HEK293 (cell line): ENCODE results near the gene CLMN.

Experiments
- CTCF ChIA-PET: fragments of 350-600 bp; formaldehyde crosslinking; extraction: SDS; loops from one replicate; lab custom pipeline; 2021; ENCODE audit warnings: antibody characterized with exemption; lab: Yijun Ruan, JAX
- POLR2A ChIA-PET: fragments of 300-600 bp; formaldehyde crosslinking; extraction: SDS; loops from one replicate; lab custom pipeline; 2020; ENCODE audit warnings: antibody characterized with exemption, inconsistent platforms; lab: Yijun Ruan, JAX
- H3K27ac ChIP-seq: fragments of 200-500 bp; sonication (Bioruptor generic); 2 replicates; pipeline ENCODE4 v1.5.1; 2014; ENCODE audit warnings: low read depth, low read length, control low read depth, inconsistent platforms; ENCODE audit errors: extremely low read depth
- H3K36me3 ChIP-seq, 2 experiments: fragments of 200-500 bp in 1 of 2; sonication (Bioruptor generic) in 1 of 2; 1 replicate in 1 of 2; 2 replicates in 1 of 2; pipeline ENCODE4 v1.5.1; 2014 to 2017; ENCODE audit warnings: inconsistent platforms in 2 of 2, low read length in 2 of 2; ENCODE audit not compliant: control insufficient read depth in 2 of 2, insufficient read depth in 1 of 2
- H3K4me1 ChIP-seq: fragments of 200-500 bp; sonication (Bioruptor generic); 2 replicates; pipeline ENCODE4 v1.5.1; 2014; ENCODE audit warnings: mild to moderate bottlenecking, low read length, inconsistent platforms; ENCODE audit not compliant: control insufficient read depth, insufficient read depth
- H3K4me3 ChIP-seq: 2 replicates; pipeline ENCODE4 v1.5.1; 2011; ENCODE audit warnings: low read depth, mild to moderate bottlenecking, control low read depth, low read length, moderate library complexity
- H3K9me3 ChIP-seq: fragments of 200-500 bp; sonication (Bioruptor generic); 2 replicates; pipeline ENCODE4 v1.5.1; 2014; ENCODE audit warnings: low read depth, low read length, inconsistent platforms; ENCODE audit not compliant: control insufficient read depth, insufficient read depth
- FEZF1 ChIP-seq: fragments of 450-650 bp; formaldehyde crosslinking; IDR thresholded peaks from 2 replicates; pipeline ENCODE4 v1.5.1; 2016; ENCODE audit warnings: missing biosample characterization, missing genetic modification characterization
- GFI1B ChIP-seq: fragments of 450-650 bp; formaldehyde crosslinking; IDR thresholded peaks from 2 replicates; pipeline ENCODE4 v1.5.1; 2016; ENCODE audit warnings: missing biosample characterization, missing genetic modification characterization
- SETDB1 ChIP-seq: IDR thresholded peaks from one replicate; pipeline ENCODE4 v1.6.1; 2017; ENCODE audit warnings: mild to moderate bottlenecking, low read length, moderate library complexity, mixed read lengths; ENCODE audit not compliant: insufficient read length
- WT1 ChIP-seq: fragments of 450-650 bp; formaldehyde crosslinking; IDR thresholded peaks from 2 replicates; pipeline ENCODE4 v1.5.1; 2016; ENCODE audit warnings: missing biosample characterization, missing genetic modification characterization
- ZBTB10 ChIP-seq: fragments of 450-650 bp; formaldehyde crosslinking; IDR thresholded peaks from 2 replicates; pipeline ENCODE4 v1.5.1; 2016; ENCODE audit warnings: missing biosample characterization, missing genetic modification characterization
- ZIC2 ChIP-seq: fragments of 450-650 bp; formaldehyde crosslinking; IDR thresholded peaks from 2 replicates; pipeline ENCODE4 v1.5.1; 2016; ENCODE audit warnings: missing biosample characterization, missing genetic modification characterization
- ZNF148 ChIP-seq: fragments of 450-650 bp; formaldehyde crosslinking; IDR thresholded peaks from 2 replicates; pipeline ENCODE4 v1.5.0; 2017; ENCODE audit warnings: missing biosample characterization, missing genetic modification characterization, borderline replicate concordance
- ZNF214 ChIP-seq: fragments of 450-650 bp; formaldehyde crosslinking; IDR thresholded peaks from 2 replicates; pipeline ENCODE4 v1.5.1; 2017; ENCODE audit warnings: missing biosample characterization, mild to moderate bottlenecking, missing genetic modification characterization, borderline replicate concordance
- ZNF23 ChIP-seq: fragments of 450-650 bp; formaldehyde crosslinking; IDR thresholded peaks from 2 replicates; pipeline ENCODE4 v1.5.1; 2016; ENCODE audit warnings: missing biosample characterization, missing genetic modification characterization, borderline replicate concordance
- ZNF280D ChIP-seq: fragments of 450-650 bp; formaldehyde crosslinking; IDR thresholded peaks from 2 replicates; pipeline ENCODE4 v1.5.1; 2016; ENCODE audit warnings: missing biosample characterization, missing genetic modification characterization
- ZNF324 ChIP-seq: fragments of 450-650 bp; formaldehyde crosslinking; IDR thresholded peaks from 2 replicates; pipeline ENCODE4 v1.5.1; 2016; ENCODE audit warnings: missing biosample characterization, missing genetic modification characterization
- ZNF416 ChIP-seq: fragments of 450-650 bp; formaldehyde crosslinking; IDR thresholded peaks from 2 replicates; pipeline ENCODE4 v1.5.1; 2016; ENCODE audit warnings: missing biosample characterization, missing genetic modification characterization
- ZNF610 ChIP-seq: fragments of 450-650 bp; formaldehyde crosslinking; IDR thresholded peaks from 2 replicates; pipeline ENCODE4 v1.5.1; 2016; ENCODE audit warnings: missing biosample characterization, missing genetic modification characterization, borderline replicate concordance
- ZNF626 ChIP-seq: fragments of 450-650 bp; sonication (Bioruptor Pico); formaldehyde crosslinking; IDR thresholded peaks from 2 replicates; pipeline ENCODE4 v1.5.1; 2018; ENCODE audit warnings: missing biosample characterization, missing genetic modification characterization, inconsistent platforms
- ZNF692 ChIP-seq: fragments of 450-650 bp; formaldehyde crosslinking; IDR thresholded peaks from 2 replicates; pipeline ENCODE4 v1.5.1; 2016; ENCODE audit warnings: missing biosample characterization, missing genetic modification characterization
- ZNF785 ChIP-seq: fragments of 450-650 bp; formaldehyde crosslinking; IDR thresholded peaks from 2 replicates; pipeline ENCODE4 v1.5.1; 2016; ENCODE audit warnings: missing biosample characterization, missing genetic modification characterization
- TF ChIP-seq, protein P1 (sequence below): fragments of 450-650 bp; formaldehyde crosslinking; IDR thresholded peaks from 2 replicates; pipeline ENCODE4 v1.5.1; 2016; ENCODE audit warnings: missing biosample characterization, missing genetic modification characterization
- TF ChIP-seq, protein P2 (sequence below): fragments of 450-650 bp; formaldehyde crosslinking; IDR thresholded peaks from 2 replicates; pipeline ENCODE4 v1.5.1; 2016; ENCODE audit warnings: missing biosample characterization, missing genetic modification characterization, low read depth
- TF ChIP-seq, protein P3 (sequence below): fragments of 450-650 bp; formaldehyde crosslinking; optimal IDR thresholded peaks from 2 replicates; pipeline ENCODE3; 2016; ENCODE audit warnings: missing biosample characterization, mild to moderate bottlenecking, missing genetic modification characterization

Gene CLMN

DNA sequence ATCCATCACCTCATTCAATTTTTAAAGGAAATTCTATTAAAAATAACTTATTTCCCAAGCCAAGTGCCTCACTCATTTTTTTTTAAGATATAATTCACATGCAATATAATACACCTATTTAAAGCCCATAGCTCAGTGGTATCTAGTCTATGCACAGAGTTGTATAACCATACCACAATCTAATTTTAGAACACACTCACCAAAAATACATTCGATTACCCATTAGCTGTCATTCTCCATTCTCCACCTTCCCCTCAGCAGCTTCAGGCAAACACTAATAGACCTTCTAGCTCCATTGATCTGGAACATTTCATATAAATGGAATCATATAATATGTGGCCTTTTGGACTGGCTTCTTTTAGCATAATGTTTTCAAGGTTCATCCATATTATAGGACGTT is 49.5 kb downstream of the CLMN start:
- POLR2A ChIA-PET, result no interaction called here
- Histone ChIP-seq H3K9me3 (no peaks in the 10 kb centered on the region), H3K4me1 (0 out of 2 replicates have a peak, but pooled peaks cover 2% of the 10 kb centered on the region), H3K27ac (no peak overlapping the region), H3K36me3 (no peaks in the 10 kb centered on the region), H3K4me3 (no peak overlapping the region)
- CTCF ChIA-PET, result no interaction called here
- TF ChIP-seq ZNF610, result no peak
- no peak for TF ChIP-seq ZNF280D (tag by site-specific recombination)
- TF ChIP-seq ZNF23 (tag by site-specific recombination), result no peak
- TF ChIP-seq, protein P1, sequence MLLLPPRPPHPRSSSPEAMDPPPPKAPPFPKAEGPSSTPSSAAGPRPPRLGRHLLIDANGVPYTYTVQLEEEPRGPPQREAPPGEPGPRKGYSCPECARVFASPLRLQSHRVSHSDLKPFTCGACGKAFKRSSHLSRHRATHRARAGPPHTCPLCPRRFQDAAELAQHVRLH (tag by site-specific recombination), result no peak
- TF ChIP-seq ZNF626 (tag by site-specific recombination), result no peak
- no peak for TF ChIP-seq ZNF214 (tag by site-specific recombination)
- no peak for TF ChIP-seq WT1 (tag by site-specific recombination)
- no peak for TF ChIP-seq ZIC2 (tag by site-specific recombination)
- TF ChIP-seq ZNF324 (tag by site-specific recombination), result no peak
- no peak for TF ChIP-seq ZNF416 (tag by site-specific recombination)
- no peak for TF ChIP-seq ZNF692 (tag by site-specific recombination)
- TF ChIP-seq, protein P2, sequence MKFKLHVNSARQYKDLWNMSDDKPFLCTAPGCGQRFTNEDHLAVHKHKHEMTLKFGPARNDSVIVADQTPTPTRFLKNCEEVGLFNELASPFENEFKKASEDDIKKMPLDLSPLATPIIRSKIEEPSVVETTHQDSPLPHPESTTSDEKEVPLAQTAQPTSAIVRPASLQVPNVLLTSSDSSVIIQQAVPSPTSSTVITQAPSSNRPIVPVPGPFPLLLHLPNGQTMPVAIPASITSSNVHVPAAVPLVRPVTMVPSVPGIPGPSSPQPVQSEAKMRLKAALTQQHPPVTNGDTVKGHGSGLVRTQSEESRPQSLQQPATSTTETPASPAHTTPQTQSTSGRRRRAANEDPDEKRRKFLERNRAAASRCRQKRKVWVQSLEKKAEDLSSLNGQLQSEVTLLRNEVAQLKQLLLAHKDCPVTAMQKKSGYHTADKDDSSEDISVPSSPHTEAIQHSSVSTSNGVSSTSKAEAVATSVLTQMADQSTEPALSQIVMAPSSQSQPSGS (tag by site-specific recombination), result no peak
- no peak for TF ChIP-seq ZBTB10 (tag by site-specific recombination)
- TF ChIP-seq FEZF1 (tag by site-specific recombination), result no peak
- TF ChIP-seq GFI1B (tag by site-specific recombination), result no peak

DNA sequence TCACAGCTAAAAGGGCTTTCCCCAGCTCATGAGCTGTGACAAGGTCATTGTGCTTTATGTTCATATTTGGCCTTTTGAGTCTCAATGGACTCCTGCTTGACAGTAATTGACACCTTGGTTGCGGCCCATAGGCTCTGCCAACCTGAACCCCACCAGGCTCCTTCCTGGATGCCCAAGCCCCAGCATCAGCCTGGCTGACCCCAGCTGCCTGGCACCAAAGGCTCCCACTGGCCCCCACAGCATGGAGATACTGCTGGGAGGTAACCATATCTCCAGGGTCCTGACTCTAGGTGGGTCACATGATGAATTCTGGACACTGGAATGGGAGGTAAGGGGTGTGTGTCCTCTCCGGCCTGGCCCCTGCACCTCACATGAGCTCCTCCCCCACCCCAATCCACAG is 50.2 kb downstream of the CLMN start:
- TF ChIP-seq ZNF785 (tag by site-specific recombination) (no peak), ZNF148 (tag by site-specific recombination) (no peak), SETDB1 (no peak)
- TF ChIP-seq, protein P3, sequence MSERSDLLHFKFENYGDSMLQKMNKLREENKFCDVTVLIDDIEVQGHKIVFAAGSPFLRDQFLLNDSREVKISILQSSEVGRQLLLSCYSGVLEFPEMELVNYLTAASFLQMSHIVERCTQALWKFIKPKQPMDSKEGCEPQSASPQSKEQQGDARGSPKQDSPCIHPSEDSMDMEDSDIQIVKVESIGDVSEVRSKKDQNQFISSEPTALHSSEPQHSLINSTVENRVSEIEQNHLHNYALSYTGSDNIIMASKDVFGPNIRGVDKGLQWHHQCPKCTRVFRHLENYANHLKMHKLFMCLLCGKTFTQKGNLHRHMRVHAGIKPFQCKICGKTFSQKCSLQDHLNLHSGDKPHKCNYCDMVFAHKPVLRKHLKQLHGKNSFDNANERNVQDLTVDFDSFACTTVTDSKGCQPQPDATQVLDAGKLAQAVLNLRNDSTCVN (tag by site-specific recombination), result no peak
- no peak overlapping the region for H3K27ac ChIP-seq
- ChIA-PET POLR2A (no interaction called here), CTCF (no interaction called here)
- H3K36me3 ChIP-seq, result no peaks in the 10 kb centered on the region
- no peak overlapping the region for H3K4me3 ChIP-seq
- no peaks in the 10 kb centered on the region for H3K9me3 ChIP-seq
- H3K4me1 ChIP-seq, result 0 out of 2 replicates have a peak, but pooled peaks cover 2% of the 10 kb centered on the region
